Keratinocyte (primary cell): ENCODE measurements around the gene ZFAND5. TPM values are rescaled to one million over a fixed set of nuclear protein-coding genes. Genes with fewer than 3 reads are reported as not detected.
A peak's percentile ranks its signal among the peaks of the same experiment; 100 is the strongest.

Source experiments
- DNase-seq: peaks from one replicate; pipeline ENCODE4 v3.0.0-alpha.2; 2011; ENCODE audit warnings: low read depth, missing footprints, low spot score
- FAIRE-seq: peaks from 2 replicates; lab custom pipeline; 2011; peaks lifted over from hg19 to GRCh38; lab: Jason Lieb, UNC
- H2AFZ ChIP-seq: 2 replicates; pipeline ENCODE4 v1.6.0; 2012; ENCODE audit warnings: low read length, control low read depth, inconsistent platforms; ENCODE audit not compliant: control insufficient read depth
- H3K27ac ChIP-seq: 2 replicates; pipeline ENCODE4 v1.5.1; 2011; ENCODE audit warnings: low read length; ENCODE audit not compliant: control insufficient read depth, insufficient read depth
- H3K27me3 ChIP-seq: 3 replicates; pipeline ENCODE4 v1.6.0; 2011; ENCODE audit warnings: low read length; ENCODE audit not compliant: control insufficient read depth, insufficient read depth; ENCODE audit errors: extremely low read depth
- H3K36me3 ChIP-seq, 2 experiments: 2 replicates in 1 of 2; 3 replicates in 1 of 2; pipeline ENCODE4 v1.5.1; 2011; ENCODE audit warnings: low read length in 2 of 2, mild to moderate bottlenecking in 1 of 2; ENCODE audit not compliant: control insufficient read depth in 2 of 2, insufficient read depth in 2 of 2; ENCODE audit errors: extremely low read depth in 1 of 2
- H3K4me1 ChIP-seq: 3 replicates; pipeline ENCODE4 v1.5.1; 2011; ENCODE audit warnings: low read length; ENCODE audit not compliant: control insufficient read depth, insufficient read depth; ENCODE audit errors: extremely low read depth
- H3K4me2 ChIP-seq: 3 replicates; pipeline ENCODE4 v1.6.0; 2011; ENCODE audit warnings: low read depth, low read length; ENCODE audit not compliant: control insufficient read depth, insufficient read depth; ENCODE audit errors: extremely low read depth
- H3K4me3 ChIP-seq, 3 experiments: fragments of 200-600 bp in 1 of 3; sonication (generic) in 1 of 3; 2 replicates in 2 of 3; 3 replicates in 1 of 3; pipeline ENCODE4 v1.5.1; 2011 to 2016; ENCODE audit warnings: low read length in 3 of 3, mild to moderate bottlenecking in 3 of 3, control low read depth in 2 of 3, inconsistent platforms in 1 of 3, low read depth in 1 of 3, mixed read lengths in 1 of 3, mixed run types in 1 of 3, moderate library complexity in 1 of 3; ENCODE audit not compliant: control insufficient read depth in 2 of 3, insufficient read depth in 2 of 3; ENCODE audit errors: extremely low read depth in 1 of 3
- H3K79me2 ChIP-seq: 2 replicates; pipeline ENCODE4 v1.6.0; 2012; ENCODE audit warnings: low read length; ENCODE audit not compliant: control insufficient read depth, insufficient read depth
- H3K9ac ChIP-seq: 3 replicates; pipeline ENCODE4 v1.6.0; 2011; ENCODE audit warnings: low read length; ENCODE audit not compliant: control insufficient read depth, insufficient read depth; ENCODE audit errors: extremely low read depth
- H3K9me1 ChIP-seq: 3 replicates; pipeline ENCODE4 v1.6.0; 2011; ENCODE audit warnings: low read length; ENCODE audit not compliant: control insufficient read depth, insufficient read depth; ENCODE audit errors: extremely low read depth
- H3K9me3 ChIP-seq: 2 replicates; pipeline ENCODE4 v1.5.1; 2012; ENCODE audit warnings: low read depth, low read length; ENCODE audit not compliant: control insufficient read depth
- H4K20me1 ChIP-seq: 3 replicates; pipeline ENCODE4 v1.6.0; 2011; ENCODE audit warnings: low read length; ENCODE audit not compliant: control insufficient read depth, insufficient read depth; ENCODE audit errors: extremely low read depth
- EZH2 ChIP-seq: IDR thresholded peaks from one replicate; pipeline ENCODE4 v1.6.1; 2012; ENCODE audit warnings: inconsistent platforms, mild to moderate bottlenecking, low read length, moderate library complexity
- dilution Hi-C: fragments of 300-500 bp; cut with MboI; formaldehyde crosslinking; loops from one replicate; pipeline ENCODE4 v1.7.0; 2020; ENCODE audit warnings: low sequenced_read_pairs; ENCODE audit not compliant: extremely low pct_ligation_motif_present
- polyA plus RNA-seq, 5 experiments: library from polyadenylated mRNA; depleted of rRNA in 3 of 5; stranded (reverse) in 3 of 5; stranded (forward) in 1 of 5; unstranded in 1 of 5; fragments of >200 nt; gene quantifications; 1 replicate in 1 of 5; 2 replicates in 3 of 5; 3 replicates in 1 of 5; pipeline versions ENCODE4 v1.2.1 to v1.2.3, GENCODE V29; 2011 to 2012; ENCODE audit warnings: missing spikeins in 2 of 5, low read depth in 1 of 5, low replicate concordance in 1 of 5
- TF ChIP-seq, protein P1 (sequence below), 3 experiments: IDR thresholded peaks in 1 of 3; conservative IDR thresholded peaks in 1 of 3; optimal IDR thresholded peaks in 1 of 3; 2 replicates in 2 of 3; 3 replicates in 1 of 3; pipeline versions ENCODE3 to v1.5.1; 2011; ENCODE audit warnings: low read length in 3 of 3, mild to moderate bottlenecking in 3 of 3, moderate library complexity in 2 of 3, control low read depth in 1 of 3, inconsistent platforms in 1 of 3; ENCODE audit not compliant: insufficient read depth in 2 of 3; ENCODE audit errors: extremely low read depth in 1 of 3

Gene ZFAND5
- polyA plus RNA-seq, 1 donor (not counting 4 experiments of a cell fraction or from before 2014, with no cell fraction given): 67.9 TPM

DNA sequence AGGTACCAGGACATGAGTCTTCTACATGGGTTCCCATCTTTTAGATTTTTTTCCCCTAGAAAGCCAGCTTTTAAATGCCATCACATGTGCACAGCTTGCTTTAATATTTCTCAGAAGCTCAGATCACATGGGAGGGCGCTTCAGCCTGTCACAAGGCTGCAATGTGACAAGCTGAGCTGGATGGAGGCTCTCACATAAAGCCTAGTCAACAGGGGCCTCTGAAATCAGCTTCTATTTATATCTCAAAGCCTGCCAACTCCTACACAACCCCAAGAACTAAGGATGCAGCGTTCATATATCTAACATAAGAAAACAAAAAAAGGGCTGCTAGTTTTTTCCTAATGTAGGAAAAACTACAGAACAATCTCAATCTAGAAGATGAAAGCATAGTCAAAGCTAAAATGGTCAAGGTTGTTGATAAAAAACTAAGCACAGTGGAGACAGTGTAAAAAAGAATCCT is 2.3 kb downstream of the ZFAND5 start:
- no peak overlapping the region for H2AFZ ChIP-seq
- dilution Hi-C loops: loop anchor here (25.0 kb wide), 1 partner anchor 225 kb away; no protein-coding TSS in a partner anchor
- peak overlapping the region; percentile 99 for H3K4me2 ChIP-seq
- FAIRE-seq: peak; percentile 9
- peaks cover 15 to 16% of the 10 kb centered on the region in 2 experiments for H3K36me3 ChIP-seq
- H3K79me2 ChIP-seq: peaks cover 72% of the 10 kb centered on the region
- no peaks in the 10 kb centered on the region for H3K9me1 ChIP-seq
- no peaks in the 10 kb centered on the region for H3K27me3 ChIP-seq
- H3K4me3 ChIP-seq: peak overlapping the region; percentile 73 to 91 (median 86)
- H3K27ac ChIP-seq: peak overlapping the region; percentile 96
- H3K9ac ChIP-seq: peak overlapping the region; percentile 89
- peaks cover 27% of the 10 kb centered on the region for H3K4me1 ChIP-seq
- TF ChIP-seq, protein P1, sequence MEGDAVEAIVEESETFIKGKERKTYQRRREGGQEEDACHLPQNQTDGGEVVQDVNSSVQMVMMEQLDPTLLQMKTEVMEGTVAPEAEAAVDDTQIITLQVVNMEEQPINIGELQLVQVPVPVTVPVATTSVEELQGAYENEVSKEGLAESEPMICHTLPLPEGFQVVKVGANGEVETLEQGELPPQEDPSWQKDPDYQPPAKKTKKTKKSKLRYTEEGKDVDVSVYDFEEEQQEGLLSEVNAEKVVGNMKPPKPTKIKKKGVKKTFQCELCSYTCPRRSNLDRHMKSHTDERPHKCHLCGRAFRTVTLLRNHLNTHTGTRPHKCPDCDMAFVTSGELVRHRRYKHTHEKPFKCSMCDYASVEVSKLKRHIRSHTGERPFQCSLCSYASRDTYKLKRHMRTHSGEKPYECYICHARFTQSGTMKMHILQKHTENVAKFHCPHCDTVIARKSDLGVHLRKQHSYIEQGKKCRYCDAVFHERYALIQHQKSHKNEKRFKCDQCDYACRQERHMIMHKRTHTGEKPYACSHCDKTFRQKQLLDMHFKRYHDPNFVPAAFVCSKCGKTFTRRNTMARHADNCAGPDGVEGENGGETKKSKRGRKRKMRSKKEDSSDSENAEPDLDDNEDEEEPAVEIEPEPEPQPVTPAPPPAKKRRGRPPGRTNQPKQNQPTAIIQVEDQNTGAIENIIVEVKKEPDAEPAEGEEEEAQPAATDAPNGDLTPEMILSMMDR (optimal IDR thresholded peaks at IDR 0.05 in 1 of 3, IDR thresholded peaks at IDR 0.05 in 1 of 3, conservative IDR thresholded peaks at IDR 0.05 in 1 of 3; ENCODE audit: extremely low read depth in 1 of 3, insufficient read depth in 2 of 3, low read length in 3 of 3): no peak
- TF ChIP-seq EZH2: no peak
- H4K20me1 ChIP-seq: peaks cover 26% of the 10 kb centered on the region
- DNase-seq: no peak
- H3K9me3 ChIP-seq: no peaks in the 10 kb centered on the region

DNA sequence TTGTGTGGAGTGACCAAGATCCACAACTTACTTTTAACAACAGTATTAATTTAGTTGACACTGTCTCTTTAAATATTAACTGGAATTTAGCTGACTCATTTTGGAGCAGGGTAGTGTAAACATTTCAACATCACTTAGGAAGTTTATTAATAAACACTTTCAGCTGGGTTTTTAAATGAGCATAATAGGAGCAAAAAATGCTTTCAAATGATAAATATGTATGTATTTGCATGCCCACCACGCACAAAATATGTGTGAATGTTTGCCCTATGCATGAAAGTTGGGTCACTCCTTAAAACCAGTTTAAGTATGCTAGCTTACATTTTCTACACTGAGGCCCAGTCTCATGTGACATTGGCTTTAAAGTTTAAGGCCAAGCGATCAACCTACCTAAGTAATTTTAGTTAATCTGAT is 2.9 kb downstream of the ZFAND5 start:
- Histone ChIP-seq H3K27me3 (no peaks in the 10 kb centered on the region), H3K4me1 (peaks cover 27% of the 10 kb centered on the region), H3K9ac (peak overlapping the region; percentile 89), H3K79me2 (peaks cover 77% of the 10 kb centered on the region), H3K9me3 (no peaks in the 10 kb centered on the region), H2AFZ (no peak overlapping the region), H3K27ac (peak overlapping the region; percentile 96), H3K4me3 (peak overlapping the region; percentile 73 to 91 (median 86)), H3K9me1 (no peaks in the 10 kb centered on the region), H3K36me3 (peaks cover 15 to 16% of the 10 kb centered on the region in 2 experiments), H3K4me2 (peak overlapping the region; percentile 99), H4K20me1 (peaks cover 26% of the 10 kb centered on the region)
- dilution Hi-C loops: loop anchor here (25.0 kb wide), 1 partner anchor 225 kb away; no protein-coding TSS in a partner anchor
- DNase-seq (no peak), FAIRE-seq (no peak)
- TF ChIP-seq, protein P1 (optimal IDR thresholded peaks at IDR 0.05 in 1 of 3, IDR thresholded peaks at IDR 0.05 in 1 of 3, conservative IDR thresholded peaks at IDR 0.05 in 1 of 3; ENCODE audit: extremely low read depth in 1 of 3, insufficient read depth in 2 of 3, low read length in 3 of 3): no peak
- no peak for TF ChIP-seq EZH2
